HEK293 (cell line): ENCODE data around the gene ZHX3.

Experiments
- CTCF ChIA-PET: fragments of 350-600 bp; formaldehyde crosslinking; extraction: SDS; loops from one replicate; lab custom pipeline; 2021; ENCODE audit warnings: antibody characterized with exemption; lab: Yijun Ruan, JAX
- POLR2A ChIA-PET: fragments of 300-600 bp; formaldehyde crosslinking; extraction: SDS; loops from one replicate; lab custom pipeline; 2020; ENCODE audit warnings: antibody characterized with exemption, inconsistent platforms; lab: Yijun Ruan, JAX
- H3K27ac ChIP-seq: fragments of 200-500 bp; sonication (Bioruptor generic); 2 replicates; pipeline ENCODE4 v1.5.1; 2014; ENCODE audit warnings: low read depth, low read length, control low read depth, inconsistent platforms; ENCODE audit errors: extremely low read depth
- H3K36me3 ChIP-seq, 2 experiments: fragments of 200-500 bp in 1 of 2; sonication (Bioruptor generic) in 1 of 2; 1 replicate in 1 of 2; 2 replicates in 1 of 2; pipeline ENCODE4 v1.5.1; 2014 to 2017; ENCODE audit warnings: inconsistent platforms in 2 of 2, low read length in 2 of 2; ENCODE audit not compliant: control insufficient read depth in 2 of 2, insufficient read depth in 1 of 2
- H3K4me1 ChIP-seq: fragments of 200-500 bp; sonication (Bioruptor generic); 2 replicates; pipeline ENCODE4 v1.5.1; 2014; ENCODE audit warnings: mild to moderate bottlenecking, low read length, inconsistent platforms; ENCODE audit not compliant: control insufficient read depth, insufficient read depth
- H3K4me3 ChIP-seq: 2 replicates; pipeline ENCODE4 v1.5.1; 2011; ENCODE audit warnings: low read depth, mild to moderate bottlenecking, control low read depth, low read length, moderate library complexity
- H3K9me3 ChIP-seq: fragments of 200-500 bp; sonication (Bioruptor generic); 2 replicates; pipeline ENCODE4 v1.5.1; 2014; ENCODE audit warnings: low read depth, low read length, inconsistent platforms; ENCODE audit not compliant: control insufficient read depth, insufficient read depth
- GLIS1 ChIP-seq: fragments of 450-650 bp; formaldehyde crosslinking; IDR thresholded peaks from 2 replicates; pipeline ENCODE4 v1.5.1; 2016; ENCODE audit warnings: missing biosample characterization, missing genetic modification characterization
- HOXA7 ChIP-seq: sonication (generic); formaldehyde crosslinking; IDR thresholded peaks from 2 replicates; pipeline ENCODE4 v1.8.1; 2022; ENCODE audit warnings: missing genetic modification reagents, borderline replicate concordance
- IKZF3 ChIP-seq: fragments of 450-650 bp; IDR thresholded peaks from 2 replicates; pipeline ENCODE4 v1.5.0; 2018; ENCODE audit warnings: missing biosample characterization, mild to moderate bottlenecking, missing genetic modification characterization, moderate library complexity
- KLF10 ChIP-seq: fragments of 450-650 bp; IDR thresholded peaks from 2 replicates; pipeline ENCODE4 v1.5.1; 2018; ENCODE audit warnings: missing biosample characterization, mild to moderate bottlenecking, missing genetic modification characterization
- OVOL3 ChIP-seq: fragments of 450-650 bp; formaldehyde crosslinking; IDR thresholded peaks from 2 replicates; pipeline ENCODE4 v1.5.1; 2016; ENCODE audit warnings: missing biosample characterization, missing genetic modification characterization
- REST ChIP-seq: fragments of 450-650 bp; formaldehyde crosslinking; IDR thresholded peaks from 2 replicates; pipeline ENCODE4 v1.5.1; 2016; ENCODE audit warnings: missing biosample characterization, missing genetic modification characterization
- SCRT1 ChIP-seq: fragments of 450-650 bp; formaldehyde crosslinking; IDR thresholded peaks from 2 replicates; pipeline ENCODE4 v1.5.1; 2016; ENCODE audit warnings: missing biosample characterization, missing genetic modification characterization, borderline replicate concordance
- SP7 ChIP-seq: fragments of 450-650 bp; formaldehyde crosslinking; IDR thresholded peaks from 2 replicates; pipeline ENCODE4 v1.5.1; 2016; ENCODE audit warnings: missing biosample characterization, missing genetic modification characterization
- WT1 ChIP-seq: fragments of 450-650 bp; formaldehyde crosslinking; IDR thresholded peaks from 2 replicates; pipeline ENCODE4 v1.5.1; 2016; ENCODE audit warnings: missing biosample characterization, missing genetic modification characterization
- ZBTB26 ChIP-seq: fragments of 450-650 bp; formaldehyde crosslinking; optimal IDR thresholded peaks from 2 replicates; pipeline ENCODE3; 2016; ENCODE audit warnings: missing biosample characterization, mild to moderate bottlenecking, missing genetic modification characterization
- ZBTB7A ChIP-seq: fragments of 450-650 bp; formaldehyde crosslinking; IDR thresholded peaks from 2 replicates; pipeline ENCODE4 v1.5.1; 2016; ENCODE audit warnings: low read depth, missing biosample characterization, missing genetic modification characterization
- ZNF132 ChIP-seq: fragments of 450-650 bp; formaldehyde crosslinking; IDR thresholded peaks from 2 replicates; pipeline ENCODE4 v1.5.1; 2017; ENCODE audit warnings: missing biosample characterization, missing genetic modification characterization, borderline replicate concordance
- ZNF146 ChIP-seq: fragments of 450-650 bp; formaldehyde crosslinking; IDR thresholded peaks from 2 replicates; pipeline ENCODE4 v1.5.1; 2016; ENCODE audit warnings: missing biosample characterization, missing genetic modification characterization
- ZNF155 ChIP-seq: fragments of 450-650 bp; formaldehyde crosslinking; IDR thresholded peaks from 2 replicates; pipeline ENCODE4 v1.5.1; 2016; ENCODE audit warnings: missing biosample characterization, missing genetic modification characterization
- ZNF202 ChIP-seq: fragments of 450-650 bp; formaldehyde crosslinking; IDR thresholded peaks from 2 replicates; pipeline ENCODE4 v1.5.1; 2016; ENCODE audit warnings: missing biosample characterization, missing genetic modification characterization, borderline replicate concordance
- ZNF266 ChIP-seq: fragments of 450-650 bp; formaldehyde crosslinking; IDR thresholded peaks from 2 replicates; pipeline ENCODE4 v1.5.1; 2016; ENCODE audit warnings: missing biosample characterization, missing genetic modification characterization, low read depth
- ZNF274 ChIP-seq, 2 experiments: fragments of 200-500 bp in 1 of 2; fragments of 450-650 bp in 1 of 2; sonication (Bioruptor generic) in 1 of 2; formaldehyde crosslinking in 1 of 2; IDR thresholded peaks; 2 replicates each; pipeline versions ENCODE4 v1.5.1 to v1.6.1; 2014 to 2016; ENCODE audit warnings: borderline replicate concordance in 1 of 2, inconsistent platforms in 1 of 2, low read length in 1 of 2, missing biosample characterization in 1 of 2, missing genetic modification characterization in 1 of 2
- ZNF311 ChIP-seq: fragments of 450-650 bp; formaldehyde crosslinking; IDR thresholded peaks from 2 replicates; pipeline ENCODE4 v1.5.1; 2017; ENCODE audit warnings: missing biosample characterization, missing genetic modification characterization, borderline replicate concordance
- ZNF426 ChIP-seq: fragments of 450-650 bp; formaldehyde crosslinking; IDR thresholded peaks from 2 replicates; pipeline ENCODE4 v1.5.1; 2017; ENCODE audit warnings: missing biosample characterization, missing genetic modification characterization, mild to moderate bottlenecking, inconsistent platforms, moderate library complexity
- ZNF544 ChIP-seq: fragments of 450-650 bp; formaldehyde crosslinking; IDR thresholded peaks from 2 replicates; pipeline ENCODE4 v1.5.0; 2017; ENCODE audit warnings: missing biosample characterization, missing genetic modification characterization
- ZNF580 ChIP-seq: fragments of 450-650 bp; formaldehyde crosslinking; IDR thresholded peaks from 2 replicates; pipeline ENCODE4 v1.5.1; 2016; ENCODE audit warnings: missing biosample characterization, missing genetic modification characterization
- ZNF660 ChIP-seq: fragments of 450-650 bp; IDR thresholded peaks from 2 replicates; pipeline ENCODE4 v1.5.1; 2018; ENCODE audit warnings: missing biosample characterization, mild to moderate bottlenecking, missing genetic modification characterization
- ZNF677 ChIP-seq: fragments of 450-650 bp; IDR thresholded peaks from 2 replicates; pipeline ENCODE4 v1.5.0; 2018; ENCODE audit warnings: missing biosample characterization, mild to moderate bottlenecking, missing genetic modification characterization, moderate library complexity

The ZHX3 gene

GRCh38 chr20:41222296-41222695 is 95.2 kb downstream of the ZHX3 start:
- Histone ChIP-seq H3K27ac (no peak overlapping the region), H3K4me1 (no peaks in the 10 kb centered on the region), H3K9me3 (no peaks in the 10 kb centered on the region), H3K4me3 (no peak overlapping the region), H3K36me3 (no peaks in the 10 kb centered on the region)
- TF ChIP-seq ZNF132 (tag by site-specific recombination) (no peak), ZNF155 (tag by site-specific recombination) (no peak), KLF10 (tag by site-specific recombination) (no peak), OVOL3 (tag by site-specific recombination) (no peak), ZNF266 (tag by site-specific recombination) (no peak), SCRT1 (tag by site-specific recombination) (no peak), IKZF3 (tag by site-specific recombination) (no peak), WT1 (no peak), ZNF202 (tag by site-specific recombination) (no peak), ZNF544 (tag by site-specific recombination) (no peak), ZNF426 (tag by site-specific recombination) (no peak), HOXA7 (CRISPR knock-in tag) (no peak), SP7 (tag by site-specific recombination) (no peak), ZNF580 (tag by site-specific recombination) (no peak), ZNF677 (tag by site-specific recombination) (no peak), ZNF146 (tag by site-specific recombination) (no peak), ZBTB26 (tag by site-specific recombination) (no peak), GLIS1 (tag by site-specific recombination) (no peak), ZBTB7A (tag by site-specific recombination) (no peak)
- ChIA-PET POLR2A (no interaction called here), CTCF (interaction anchor here (1.6 kb wide), 1 partner anchor 9 kb away, joined by 3 read pairs; no protein-coding TSS in a partner anchor)

- H3K27ac ChIP-seq: no peak overlapping the region
- POLR2A ChIA-PET: no interaction called here
- no peaks in the 10 kb centered on the region for H3K9me3 ChIP-seq
- TF ChIP-seq ZNF311: no peak
- no peak for TF ChIP-seq ZNF660 (tag by site-specific recombination)
- TF ChIP-seq ZNF274 (IDR thresholded peaks at IDR 0.05; ENCODE audit: low read length): no peak
- no peak for TF ChIP-seq ZNF274 (tag by site-specific recombination; IDR thresholded peaks at IDR 0.05; ENCODE audit: borderline replicate concordance)
- TF ChIP-seq REST (tag by site-specific recombination): no peak
- CTCF ChIA-PET: no interaction called here
- H3K4me3 ChIP-seq: no peak overlapping the region
- no peaks in the 10 kb centered on the region for H3K36me3 ChIP-seq
- H3K4me1 ChIP-seq: no peaks in the 10 kb centered on the region
These were observed 95.8 kb downstream of the ZHX3 start for GRCh38 chr20:41221614-41222218.
